Cortex of kidney (tissue), 1 donor: ENCODE results near the gene PLK1.
A peak's percentile ranks its signal among the peaks of the same experiment; 100 is the strongest.
"Not testable (repeated sequence)": the region's sequence is repeated elsewhere in the genome, so short reads cannot be mapped to it uniquely, and the experiment has no call there.

ENCODE experiments used
- DNase-seq: peaks from one replicate; lab custom pipeline; 2025; lab: John Stamatoyannopoulos, UW

The PLK1 gene

GRCh38 chr16:23678430-23679273 lies at the start of gene PLK1:
Gene PLK1, plus strand, starts transcription at chr16:23678889. Its CDS starts 44 bp downstream, at chr16:23678933.
- DNase-seq: no peak

- DNase-seq: no peak
Measured at GRCh38 chr16:23629516-23629915, 49.2 kb upstream of the PLK1 start.

GRCh38 chr16:23631874-23632273 lies 46.8 kb upstream of the PLK1 start:
- DNase-seq: not testable (repeated sequence)

GRCh38 chr16:23634461-23635036 lies 44.1 kb upstream of the PLK1 start:
- DNase-seq: no peak

- DNase-seq: no peak
Measured at GRCh38 chr16:23635958-23636357, 42.7 kb upstream of the PLK1 start.

- no peak for DNase-seq
Measured at GRCh38 chr16:23640615-23640930, 38.1 kb upstream of the PLK1 start.

- peak; percentile 53 for DNase-seq
Measured at GRCh38 chr16:23640931-23641765, 37.5 kb upstream of the PLK1 start, which contains the start of the genes DCTN5 and PALB2. Gene DCTN5, plus strand, starts transcription at chr16:23641466. Its CDS starts 77 bp downstream, at chr16:23641543. Gene PALB2, minus strand, starts transcription at chr16:23641310. Its CDS starts 153 bp downstream, at chr16:23641157.

- no peak for DNase-seq
Measured at GRCh38 chr16:23642246-23642774, 36.4 kb upstream of the PLK1 start.

GRCh38 chr16:23650674-23651416 lies 27.8 kb upstream of the PLK1 start:
- DNase-seq: no peak

- no peak for DNase-seq
Measured at GRCh38 chr16:23651943-23652468, 26.7 kb upstream of the PLK1 start.

- no peak for DNase-seq
Measured at GRCh38 chr16:23663918-23664317, 14.8 kb upstream of the PLK1 start.

- no peak for DNase-seq
Measured at GRCh38 chr16:23666571-23667354, 11.9 kb upstream of the PLK1 start.

- DNase-seq: no peak
Measured at GRCh38 chr16:23667355-23667659, 11.4 kb upstream of the PLK1 start.

- DNase-seq: no peak
Measured at GRCh38 chr16:23668225-23668624, 10.5 kb upstream of the PLK1 start.

GRCh38 chr16:23668873-23669272 lies 9.8 kb upstream of the PLK1 start:
- DNase-seq: no peak

- DNase-seq: no peak
Measured at GRCh38 chr16:23670137-23670776, 8.4 kb upstream of the PLK1 start.

GRCh38 chr16:23673971-23674614 lies 4.6 kb upstream of the PLK1 start:
- DNase-seq: no peak

GRCh38 chr16:23676924-23677480 lies 1.7 kb upstream of the PLK1 start:
- DNase-seq: no peak

- DNase-seq: no peak
Measured at GRCh38 chr16:23679274-23679985, 741 bp downstream of the PLK1 start.
